IPS DF 4.7 (cell line): Measurements from ENCODE around the gene PARP14.
A peak's percentile ranks its signal among the peaks of the same experiment; 100 is the strongest.
"Not testable (repeated sequence)": the region's sequence is repeated elsewhere in the genome, so short reads cannot be mapped to it uniquely, and the experiment has no call there.

Experiments
- DNase-seq: peaks from one replicate; pipeline ENCODE4 v3.0.0-alpha.2; 2013; ENCODE audit warnings: low spot score; ENCODE audit errors: extremely low read depth

The PARP14 gene

GRCh38 chr3:122725106-122725505 lies 44.5 kb downstream of the PARP14 start:
- DNase-seq: no peak

GRCh38 chr3:122727294-122727693 lies 46.7 kb downstream of the PARP14 start:
- DNase-seq: no peak

GRCh38 chr3:122727766-122728165 lies 47.1 kb downstream of the PARP14 start:
- no peak for DNase-seq

- no peak for DNase-seq
Measured at GRCh38 chr3:122728186-122728585, 47.5 kb downstream of the PARP14 start.

- DNase-seq: no peak
Measured at GRCh38 chr3:122728756-122729514, 48.3 kb downstream of the PARP14 start.

- no peak for DNase-seq
Measured at GRCh38 chr3:122730240-122730639, 49.6 kb downstream of the PARP14 start.

- not testable (repeated sequence) for DNase-seq
Measured at GRCh38 chr3:122732682-122733525, 52.3 kb downstream of the PARP14 start.

- DNase-seq: no peak
Measured at GRCh38 chr3:122739172-122739571, 58.5 kb downstream of the PARP14 start.

- no peak for DNase-seq
Measured at GRCh38 chr3:122742234-122742633, 61.6 kb downstream of the PARP14 start.

GRCh38 chr3:122743581-122744120 lies 63.0 kb downstream of the PARP14 start:
- DNase-seq: no peak

- no peak for DNase-seq
Measured at GRCh38 chr3:122745369-122746021, 64.9 kb downstream of the PARP14 start.

GRCh38 chr3:122747295-122747694 lies 66.7 kb downstream of the PARP14 start:
- not testable (repeated sequence) for DNase-seq

GRCh38 chr3:122748347-122748746 lies 67.7 kb downstream of the PARP14 start:
- no peak for DNase-seq

GRCh38 chr3:122754929-122755328 lies 74.3 kb downstream of the PARP14 start:
- peak; percentile 71 for DNase-seq

- DNase-seq: no peak
Measured at GRCh38 chr3:122755491-122755890, 74.9 kb downstream of the PARP14 start.

GRCh38 chr3:122758877-122759560 lies 78.4 kb downstream of the PARP14 start:
- no peak for DNase-seq

GRCh38 chr3:122760453-122761271 lies 80.0 kb downstream of the PARP14 start:
- peak; percentile 28 for DNase-seq

- DNase-seq: no peak
Measured at GRCh38 chr3:122766430-122766829, 85.8 kb downstream of the PARP14 start.

GRCh38 chr3:122767540-122768372 lies 87.1 kb downstream of the PARP14 start:
- no peak for DNase-seq
